ENCODE data around the gene EEFSEC.

The EEFSEC gene

GRCh38 chr3:128369881-128370642 lies 216.8 kb downstream of the EEFSEC start:
- DNase-seq (ENCODE audit: low spot score), result no peak

GRCh38 chr3:128372281-128372680 lies 219.0 kb downstream of the EEFSEC start:
- DNase-seq (ENCODE audit: low spot score), result no peak

- DNase-seq (ENCODE audit: low spot score), result no peak
Observed at GRCh38 chr3:128372707-128373533, 219.6 kb downstream of the EEFSEC start.

GRCh38 chr3:128374746-128375445 lies 221.6 kb downstream of the EEFSEC start:
- DNase-seq (ENCODE audit: low spot score), result no peak

- DNase-seq (ENCODE audit: low spot score), result no peak
Observed at GRCh38 chr3:128376516-128376915, 223.2 kb downstream of the EEFSEC start.

- no peak for DNase-seq (ENCODE audit: low spot score)
Observed at GRCh38 chr3:128378631-128379347, 225.5 kb downstream of the EEFSEC start.

GRCh38 chr3:128379367-128380160 lies 226.3 kb downstream of the EEFSEC start:
- DNase-seq (ENCODE audit: low spot score), result no peak

- no peak for DNase-seq (ENCODE audit: low spot score)
Observed at GRCh38 chr3:128380295-128380694, 227.0 kb downstream of the EEFSEC start.

- no peak for DNase-seq (ENCODE audit: low spot score)
Observed at GRCh38 chr3:128380719-128381118, 227.4 kb downstream of the EEFSEC start.

GRCh38 chr3:128381609-128382008 lies 228.3 kb downstream of the EEFSEC start:
- DNase-seq (ENCODE audit: low spot score), result no peak

- DNase-seq (ENCODE audit: low spot score), result no peak
Observed at GRCh38 chr3:128382221-128382807, 229.0 kb downstream of the EEFSEC start.

GRCh38 chr3:128383316-128384235 lies 230.3 kb downstream of the EEFSEC start:
- peak; percentile 91 for DNase-seq (ENCODE audit: low spot score)

- no peak for DNase-seq (ENCODE audit: low spot score)
Observed at GRCh38 chr3:128385080-128385832, 232.0 kb downstream of the EEFSEC start.

GRCh38 chr3:128388932-128389331 lies 235.7 kb downstream of the EEFSEC start:
- no peak for DNase-seq (ENCODE audit: low spot score)

- no peak for DNase-seq (ENCODE audit: low spot score)
Observed at GRCh38 chr3:128390867-128391266, 237.6 kb downstream of the EEFSEC start.

- DNase-seq (ENCODE audit: low spot score), result no peak
Observed at GRCh38 chr3:128392021-128392420, 238.7 kb downstream of the EEFSEC start.

GRCh38 chr3:128392818-128393544 lies 239.7 kb downstream of the EEFSEC start:
- DNase-seq (ENCODE audit: low spot score), result no peak

- DNase-seq (ENCODE audit: low spot score), result peak; percentile 54
Observed at GRCh38 chr3:128394033-128394432, 240.8 kb downstream of the EEFSEC start.
